ENCODE data around the gene LCP2. TPM values are rescaled to one million over a fixed set of nuclear protein-coding genes. Genes with fewer than 3 reads are reported as not detected.

The LCP2 gene
- total and polyA plus RNA-seq, 2 of the 8 experiments (the other 6 are each of a cell fraction or from before 2014, with no cell fraction given): 0.26 to 0.33 TPM

DNA sequence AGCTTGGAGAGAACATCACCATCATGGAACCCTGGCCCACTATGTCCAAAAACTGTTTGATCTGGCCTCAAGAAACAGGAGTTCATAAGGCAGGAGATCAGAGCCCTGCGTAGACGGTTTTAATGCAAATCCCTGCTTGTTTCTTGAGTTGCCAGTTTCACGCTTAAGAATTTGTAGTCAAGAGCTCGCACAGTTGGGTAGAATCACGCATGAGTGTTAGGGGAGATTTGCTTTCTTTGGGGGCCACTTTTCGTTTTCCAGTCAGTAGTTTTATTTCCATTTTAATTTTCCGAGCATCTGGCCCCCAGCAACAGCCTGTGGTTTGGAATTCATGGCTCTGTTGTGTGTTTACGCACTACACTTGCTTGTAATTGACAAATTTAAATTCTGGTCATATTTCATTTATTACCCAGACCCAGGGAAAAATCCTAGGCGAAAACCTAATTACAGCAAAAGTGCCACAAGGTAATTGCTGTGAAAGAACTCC is 71.4 kb downstream of the LCP2 start:
- POLR2A ChIA-PET (ENCODE audit: partially characterized antibody): no interaction called here
- H2BK15ac ChIP-seq (ENCODE audit: low read length): no peak overlapping the region

More for the DNA sequence above, 71.4 kb downstream of the LCP2 start:
- Histone ChIP-seq H3K23me2 (ENCODE audit: low read depth, low read length) (no peaks in the 10 kb centered on the region; the same call in 1 of the 2 replicates), H3K14ac (ENCODE audit: insufficient read length) (no peak overlapping the region), H4K91ac (replicated peaks; ENCODE audit: insufficient read length, low read length) (no peak overlapping the region), H4K5ac (ENCODE audit: insufficient read length, low read depth, low read length) (no peak overlapping the region), H2BK12ac (ENCODE audit: low read depth, low read length) (no peak overlapping the region), H3K27me3 (replicated peaks in 1 of 4; ENCODE audit: control insufficient read depth in 3 of 4, extremely low read depth in 1 of 4, insufficient read depth in 3 of 4, low read length in 3 of 4) (no peaks in the 10 kb centered on the region; a peak in 1 of 7 replicates), H3K79me1 (ENCODE audit: low read depth, low read length) (no peaks in the 10 kb centered on the region), H2AK5ac (ENCODE audit: low read depth, low read length) (no peak overlapping the region), H3K9me3 (ENCODE audit: insufficient read depth in 2 of 2, low read depth in 1 of 2, low read length in 1 of 2) (no peaks in the 10 kb centered on the region), H3K4me1 (replicated peaks in 1 of 4; ENCODE audit: control insufficient read depth in 3 of 4, insufficient read depth in 4 of 4, low read length in 3 of 4) (peaks cover 0 to 5% (median 2%) of the 10 kb centered on the region in 4 experiments; a peak in 4 of 7 replicates), H3K79me2 (ENCODE audit: control insufficient read depth in 1 of 2, insufficient read depth in 2 of 2, low read length in 2 of 2) (no peaks in the 10 kb centered on the region), H2AFZ (ENCODE audit: low read length) (no peak overlapping the region), H3K36me3 (ENCODE audit: control insufficient read depth in 2 of 4, insufficient read depth in 4 of 4, low read length in 3 of 4) (no peaks in the 10 kb centered on the region), H3K23ac (ENCODE audit: insufficient read length) (no peak overlapping the region), H2BK120ac (replicated peaks; ENCODE audit: low read depth, low read length) (no peak overlapping the region), H3K27ac (ENCODE audit: low read depth, low read length) (no peak overlapping the region), H3K4me3 (ENCODE audit: extremely low read depth in 1 of 4, insufficient read depth in 2 of 4, low read depth in 3 of 4, low read length in 4 of 4) (no peak overlapping the region), H3K4ac (replicated peaks; ENCODE audit: insufficient read length, low read depth, low read length) (no peak overlapping the region), H2BK5ac (ENCODE audit: low read depth, low read length) (no peak overlapping the region), H3K56ac (replicated peaks; ENCODE audit: insufficient read length, low read depth, low read length) (no peak overlapping the region), H3K4me2 (ENCODE audit: insufficient read depth in 1 of 2, low read depth in 2 of 2, low read length in 2 of 2) (no peak overlapping the region), H3K18ac (ENCODE audit: extremely low read depth, low read length) (no peak overlapping the region), H2BK20ac (ENCODE audit: low read length) (no peak overlapping the region), H4K8ac (ENCODE audit: extremely low read depth, insufficient read depth, low read length) (no peak overlapping the region), H3K9ac (replicated peaks in 1 of 4; ENCODE audit: extremely low read depth in 1 of 4, low read depth in 3 of 4, low read length in 3 of 4) (no peak overlapping the region), H4K20me1 (replicated peaks in 1 of 2; ENCODE audit: control insufficient read depth in 1 of 2, insufficient read depth in 2 of 2, low read length in 2 of 2) (no peaks in the 10 kb centered on the region)
- no peak for DNase-seq (ENCODE audit: low read depth in 1 of 2, low spot score in 2 of 2)
- TF ChIP-seq KDM4A (IDR thresholded peaks at IDR 0.05; ENCODE audit: low read depth, low read length, severe bottlenecking) (no peak), RNF2 (IDR thresholded peaks at IDR 0.05; ENCODE audit: borderline replicate concordance, low read depth, low read length, missing control alignments, poor library complexity, severe bottlenecking) (no peak)
- 82% methylated on average over 9 of the region's 9 CpGs; no CpG with 5 or more reads in 1 of the 2 experiments for WGBS, 2 experiments (ENCODE audit: extremely low coverage in 1 of 2, insufficient coverage in 1 of 2, insufficient read length in 1 of 2, insufficient replicate concordance in 2 of 2, low coverage in 1 of 2, low lambda C conversion rate in 2 of 2, missing lambda C conversion rate in 1 of 2)
- CTCF ChIA-PET (ENCODE audit: partially characterized antibody): interaction anchor here (0.8 to 12.7 kb wide), 57 partner anchors 9 to 616 kb away, joined by 3 to 151 read pairs (median 4); partner anchors contain the start of genes FOXI1, KCNMB1 and LCP2
- no peak for FAIRE-seq

Data from H1 (cell line).